GM06990 (cell line): ENCODE results near the gene PVR.
"Not testable (repeated sequence)": the region's sequence is repeated elsewhere in the genome, so short reads cannot be mapped to it uniquely, and the experiment has no call there.

Experiments used
- DNase-seq: peaks from one replicate; pipeline ENCODE4 v3.0.0-alpha.2; 2011; ENCODE audit not compliant: insufficient read length; ENCODE audit errors: extremely low read depth
- H3K27me3 ChIP-seq: replicated peaks from 2 replicates; pipeline ENCODE4 v1.6.0; 2011; ENCODE audit warnings: low read length; ENCODE audit not compliant: control insufficient read depth, insufficient read depth
- H3K36me3 ChIP-seq: 2 replicates; pipeline ENCODE4 v1.5.1; 2011; ENCODE audit warnings: low read length; ENCODE audit not compliant: control insufficient read depth, insufficient read depth
- H3K4me3 ChIP-seq: replicated peaks from 2 replicates; pipeline ENCODE4 v1.5.1; 2011; ENCODE audit warnings: low read depth, mild to moderate bottlenecking, control low read depth, low read length
- TF ChIP-seq, protein P1 (sequence below): IDR thresholded peaks from 2 replicates; pipeline ENCODE4 v1.5.1; 2011; ENCODE audit warnings: low read length, control low read depth, mild to moderate bottlenecking, inconsistent platforms; ENCODE audit not compliant: insufficient read depth, poor library complexity, severe bottlenecking

PVR gene

DNA sequence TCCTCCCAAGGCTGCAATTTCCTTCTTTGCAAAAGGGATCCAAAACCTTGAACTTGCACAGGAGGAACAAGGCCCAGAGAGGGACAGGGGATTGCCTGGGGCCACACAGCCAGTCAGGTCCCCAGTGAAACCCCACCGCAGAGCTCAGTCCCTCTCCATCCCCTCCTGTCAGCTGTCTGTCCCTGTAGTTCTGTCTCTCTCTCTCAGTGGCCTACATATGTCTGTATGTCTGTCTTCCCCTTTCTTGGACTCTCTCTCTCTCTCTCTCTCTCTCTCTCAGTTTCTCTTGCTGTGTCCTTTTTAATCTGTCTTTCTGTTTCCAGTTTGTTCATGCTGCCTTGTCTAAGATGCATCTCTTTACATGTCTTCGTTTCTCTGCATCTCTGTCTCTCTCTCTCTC is 39.1 kb downstream of the PVR start:
- TF ChIP-seq, protein P1, sequence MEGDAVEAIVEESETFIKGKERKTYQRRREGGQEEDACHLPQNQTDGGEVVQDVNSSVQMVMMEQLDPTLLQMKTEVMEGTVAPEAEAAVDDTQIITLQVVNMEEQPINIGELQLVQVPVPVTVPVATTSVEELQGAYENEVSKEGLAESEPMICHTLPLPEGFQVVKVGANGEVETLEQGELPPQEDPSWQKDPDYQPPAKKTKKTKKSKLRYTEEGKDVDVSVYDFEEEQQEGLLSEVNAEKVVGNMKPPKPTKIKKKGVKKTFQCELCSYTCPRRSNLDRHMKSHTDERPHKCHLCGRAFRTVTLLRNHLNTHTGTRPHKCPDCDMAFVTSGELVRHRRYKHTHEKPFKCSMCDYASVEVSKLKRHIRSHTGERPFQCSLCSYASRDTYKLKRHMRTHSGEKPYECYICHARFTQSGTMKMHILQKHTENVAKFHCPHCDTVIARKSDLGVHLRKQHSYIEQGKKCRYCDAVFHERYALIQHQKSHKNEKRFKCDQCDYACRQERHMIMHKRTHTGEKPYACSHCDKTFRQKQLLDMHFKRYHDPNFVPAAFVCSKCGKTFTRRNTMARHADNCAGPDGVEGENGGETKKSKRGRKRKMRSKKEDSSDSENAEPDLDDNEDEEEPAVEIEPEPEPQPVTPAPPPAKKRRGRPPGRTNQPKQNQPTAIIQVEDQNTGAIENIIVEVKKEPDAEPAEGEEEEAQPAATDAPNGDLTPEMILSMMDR: no peak

DNA sequence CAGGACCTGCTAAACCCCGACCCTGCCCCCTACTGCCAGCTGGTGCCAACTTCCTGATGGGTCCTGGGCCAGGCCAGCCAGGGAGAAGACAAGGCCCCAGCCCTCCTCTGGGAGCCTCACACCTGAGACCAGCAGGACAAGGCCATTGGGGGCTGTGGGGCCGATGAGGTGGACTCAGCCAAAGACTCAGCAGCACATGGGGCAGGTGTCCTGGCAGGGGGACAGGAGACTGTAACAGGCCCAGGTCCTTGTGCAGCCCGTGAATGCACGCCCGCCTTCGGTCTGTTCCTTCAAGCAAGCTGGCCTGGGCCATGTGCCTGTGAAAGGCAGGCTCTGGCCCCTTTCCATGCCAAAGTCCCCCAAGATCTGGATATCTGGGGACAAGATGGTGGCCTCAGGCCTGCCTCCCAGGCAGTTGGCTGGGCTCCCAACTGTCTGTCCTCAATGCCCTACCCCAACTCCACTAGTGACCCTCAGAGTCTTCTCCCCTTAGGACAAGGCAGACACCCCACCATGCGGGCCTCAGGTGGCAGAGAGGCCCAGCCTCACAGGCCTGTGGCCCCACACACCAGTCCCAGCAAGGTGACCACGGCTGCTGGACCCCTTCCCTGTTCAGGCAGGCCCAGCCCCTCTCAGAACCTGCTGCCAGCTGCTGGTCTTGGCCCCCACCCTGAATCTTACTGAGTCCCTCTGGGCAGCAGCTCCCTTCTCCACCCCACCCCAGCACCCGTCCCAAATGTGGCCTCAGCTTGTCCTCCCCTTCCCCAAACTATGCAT is 39.9 kb downstream of the PVR start:
- TF ChIP-seq, protein P1: no peak
- no peaks in the 10 kb centered on the region for H3K36me3 ChIP-seq
- H3K27me3 ChIP-seq: no peaks in the 10 kb centered on the region
- H3K4me3 ChIP-seq: no peak overlapping the region
- no peak for DNase-seq

More for the DNA sequence above, 39.1 kb downstream of the PVR start:
- Histone ChIP-seq H3K4me3 (no peak overlapping the region), H3K36me3 (no peaks in the 10 kb centered on the region), H3K27me3 (no peaks in the 10 kb centered on the region)
- DNase-seq: peak; percentile 25

DNA sequence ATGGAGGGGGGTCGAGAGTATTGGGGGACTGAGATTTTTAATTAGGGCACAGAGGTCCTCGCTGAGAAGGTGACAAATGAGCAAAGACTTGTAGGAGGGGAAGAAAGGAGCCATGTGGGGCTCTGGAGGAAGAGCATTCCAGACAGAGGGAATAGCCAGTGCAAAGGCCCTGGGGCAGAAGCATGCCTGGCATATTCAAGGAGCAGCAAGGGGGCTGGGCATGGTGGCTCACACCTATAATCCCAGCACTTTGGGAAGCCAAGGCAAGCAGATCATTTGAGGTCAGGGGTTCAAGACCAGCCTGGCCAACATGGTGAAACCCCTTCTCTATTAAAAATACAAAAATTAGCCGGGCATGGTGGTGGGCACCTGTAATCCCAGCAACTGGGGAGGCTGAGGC is 40.7 kb downstream of the PVR start:
- not testable (repeated sequence) for DNase-seq, H3K36me3 ChIP-seq

DNA sequence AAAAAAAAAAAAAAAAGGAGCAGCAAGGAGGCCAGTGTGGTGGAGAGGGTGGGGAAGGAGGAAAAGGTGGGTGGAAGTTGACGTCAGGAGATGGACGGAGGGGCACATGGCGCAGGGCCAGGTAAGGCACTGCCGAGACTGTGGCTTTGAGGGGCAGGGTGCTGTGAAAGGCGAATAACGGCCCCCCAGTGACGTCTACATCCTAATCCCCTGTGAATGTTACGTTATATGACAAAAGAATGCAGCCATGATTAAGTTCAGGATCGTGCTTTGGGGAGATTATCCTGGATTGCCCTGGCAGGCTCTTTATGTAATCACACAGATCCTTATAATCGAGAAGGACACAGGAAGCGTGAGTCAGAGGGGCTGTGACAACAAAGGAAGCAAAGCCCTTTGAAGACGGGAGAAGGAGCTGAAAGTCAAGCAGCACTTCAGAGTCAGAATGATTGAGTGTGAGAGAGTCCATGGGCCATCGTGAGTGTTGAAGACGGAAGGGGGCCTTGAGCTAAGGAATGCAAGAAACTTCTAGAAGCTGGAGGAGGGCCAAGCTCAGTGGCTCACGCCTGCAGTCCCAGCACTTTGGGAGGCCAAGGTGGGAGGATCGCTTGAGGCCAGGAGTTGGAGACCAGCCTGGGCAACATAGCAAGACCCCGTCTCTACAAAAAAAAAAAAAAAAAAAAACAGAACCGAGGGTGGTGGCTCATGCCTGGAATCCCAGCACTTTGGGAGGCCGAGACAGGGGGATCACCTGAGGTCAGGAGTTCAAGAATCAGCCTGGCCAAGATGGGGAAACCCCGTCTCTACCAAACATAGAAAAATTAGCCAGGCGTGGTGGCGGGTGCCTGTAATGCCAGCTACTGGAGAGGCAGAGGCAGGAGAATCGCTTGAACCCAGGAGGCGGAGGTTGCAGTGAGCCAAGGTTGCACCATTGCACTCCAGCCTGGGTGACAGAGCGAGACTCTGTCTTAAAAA is 41.5 kb downstream of the PVR start:
- Histone ChIP-seq H3K27me3 (no peaks in the 10 kb centered on the region), H3K36me3 (no peaks in the 10 kb centered on the region), H3K4me3 (no peak overlapping the region)
- TF ChIP-seq, protein P1: no peak
- DNase-seq: no peak

More for the DNA sequence above, 40.7 kb downstream of the PVR start:
- not testable (repeated sequence) for H3K4me3 ChIP-seq, H3K27me3 ChIP-seq

DNA sequence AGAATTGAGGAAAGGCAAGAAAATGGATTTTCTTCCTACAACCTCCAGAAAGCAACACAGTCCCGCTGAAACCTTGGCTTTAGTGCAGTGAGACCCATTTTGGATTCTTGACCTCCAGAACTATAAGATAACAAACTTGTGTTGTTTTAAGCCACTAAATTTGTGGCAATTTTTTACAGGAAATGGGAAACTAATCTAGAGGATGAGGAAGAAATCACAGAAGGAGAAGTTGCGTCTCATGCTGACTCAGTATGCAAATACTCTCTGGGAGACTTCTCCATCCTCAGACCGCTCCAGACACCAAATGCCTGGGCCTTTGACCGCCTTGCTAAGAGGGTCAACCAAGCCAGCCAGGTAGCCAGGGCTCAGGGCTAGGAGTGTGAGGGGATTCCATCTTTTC is 42.2 kb downstream of the PVR start:
- Histone ChIP-seq H3K36me3 (no peaks in the 10 kb centered on the region), H3K27me3 (no peaks in the 10 kb centered on the region), H3K4me3 (no peak overlapping the region)
- DNase-seq: no peak
- TF ChIP-seq, protein P1: no peak

DNA sequence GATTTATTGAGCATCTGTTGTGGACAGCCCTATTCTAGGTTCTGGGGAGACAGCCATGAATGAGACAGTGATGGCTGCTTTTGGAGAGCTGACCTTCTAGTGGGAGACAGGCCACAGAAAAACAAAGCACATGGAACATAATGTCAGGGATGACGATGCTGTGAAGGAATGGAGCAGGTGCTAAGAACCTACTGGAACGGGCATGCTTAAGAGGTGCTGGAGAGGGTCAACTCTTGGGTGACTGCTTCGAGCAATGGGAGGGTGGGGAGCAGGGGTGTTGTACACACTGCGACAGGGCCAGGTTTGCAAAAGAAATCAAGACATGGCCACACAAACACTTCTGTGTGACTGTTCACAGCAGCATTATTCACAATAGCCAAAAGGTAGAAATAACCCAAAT is 43.2 kb downstream of the PVR start:
- Histone ChIP-seq H3K27me3 (no peaks in the 10 kb centered on the region), H3K36me3 (no peaks in the 10 kb centered on the region), H3K4me3 (no peak overlapping the region)
- TF ChIP-seq, protein P1: no peak
- DNase-seq: no peak
